Nephron progenitor cell (in vitro differentiated cells): Measurements from ENCODE around the gene ANKDD1A.

Experiments used
- DNase-seq: peaks from one replicate; pipeline ENCODE4 v3.0.0; 2021
- H3K27ac Mint-ChIP-seq: 2 replicates; pipeline ENCODE4 v1.8.0; 2021; ENCODE audit warnings: mild to moderate bottlenecking, moderate library complexity, mixed read lengths
- H3K27me3 Mint-ChIP-seq: 2 replicates; pipeline ENCODE4 v1.8.0; 2021; ENCODE audit warnings: mild to moderate bottlenecking, low read depth, mixed read lengths; ENCODE audit not compliant: poor library complexity
- H3K36me3 Mint-ChIP-seq: 2 replicates; pipeline ENCODE4 v1.8.0; 2021; ENCODE audit warnings: low read depth, mixed read lengths
- H3K4me1 Mint-ChIP-seq: 2 replicates; pipeline ENCODE4 v1.8.0; 2021; ENCODE audit warnings: mixed read lengths
- H3K4me3 Mint-ChIP-seq: 2 replicates; pipeline ENCODE4 v1.8.0; 2021; ENCODE audit warnings: mild to moderate bottlenecking, moderate library complexity, mixed read lengths
- H3K9me3 Mint-ChIP-seq: 2 replicates; pipeline ENCODE4 v1.8.0; 2021; ENCODE audit warnings: mild to moderate bottlenecking, moderate library complexity, mixed read lengths
- TF ChIP-seq, protein P1 (sequence below): fragments of 200-600 bp; sonication (generic); IDR thresholded peaks from 2 replicates; pipeline ENCODE4 v1.5.0; 2021; ENCODE audit warnings: antibody characterized with exemption

Gene ANKDD1A

DNA sequence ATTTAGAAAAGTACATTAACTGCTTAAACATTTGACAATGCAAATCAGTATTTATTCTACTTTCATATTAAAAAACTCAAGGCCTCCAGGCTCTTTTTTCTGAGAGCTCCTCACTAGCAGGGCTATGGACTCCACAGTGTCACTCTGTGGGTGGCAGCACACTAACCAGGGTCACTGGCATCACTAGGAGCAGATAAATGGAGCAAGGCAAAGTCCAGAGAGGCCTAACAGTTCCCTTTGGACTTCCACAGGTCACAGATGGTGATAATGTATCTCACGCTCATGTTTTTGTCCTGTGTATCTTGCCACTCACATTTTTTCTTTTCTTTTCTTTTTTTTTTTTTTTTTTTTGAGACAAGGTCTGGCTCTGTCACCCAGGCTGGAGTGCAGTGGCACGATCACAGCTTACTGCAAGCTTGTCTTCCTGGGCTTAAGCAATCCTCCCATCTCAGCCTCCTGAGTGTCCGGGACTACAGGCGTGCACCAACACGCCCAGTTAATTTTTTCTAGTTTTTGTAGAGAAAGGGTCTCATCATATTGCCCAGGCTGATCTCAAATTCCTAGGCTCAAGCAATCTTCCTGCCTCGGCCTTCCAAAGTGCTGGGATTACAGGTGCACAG lies 70.2 kb downstream of the ANKDD1A start:
- Mint-ChIP-seq H3K27ac (peak overlapping the region; percentile 64), H3K36me3 (peaks cover 51% of the 10 kb centered on the region), H3K4me1 (peaks cover 38% of the 10 kb centered on the region), H3K27me3 (no peaks in the 10 kb centered on the region), H3K9me3 (no peaks in the 10 kb centered on the region), H3K4me3 (no peak overlapping the region)
- TF ChIP-seq, protein P1, sequence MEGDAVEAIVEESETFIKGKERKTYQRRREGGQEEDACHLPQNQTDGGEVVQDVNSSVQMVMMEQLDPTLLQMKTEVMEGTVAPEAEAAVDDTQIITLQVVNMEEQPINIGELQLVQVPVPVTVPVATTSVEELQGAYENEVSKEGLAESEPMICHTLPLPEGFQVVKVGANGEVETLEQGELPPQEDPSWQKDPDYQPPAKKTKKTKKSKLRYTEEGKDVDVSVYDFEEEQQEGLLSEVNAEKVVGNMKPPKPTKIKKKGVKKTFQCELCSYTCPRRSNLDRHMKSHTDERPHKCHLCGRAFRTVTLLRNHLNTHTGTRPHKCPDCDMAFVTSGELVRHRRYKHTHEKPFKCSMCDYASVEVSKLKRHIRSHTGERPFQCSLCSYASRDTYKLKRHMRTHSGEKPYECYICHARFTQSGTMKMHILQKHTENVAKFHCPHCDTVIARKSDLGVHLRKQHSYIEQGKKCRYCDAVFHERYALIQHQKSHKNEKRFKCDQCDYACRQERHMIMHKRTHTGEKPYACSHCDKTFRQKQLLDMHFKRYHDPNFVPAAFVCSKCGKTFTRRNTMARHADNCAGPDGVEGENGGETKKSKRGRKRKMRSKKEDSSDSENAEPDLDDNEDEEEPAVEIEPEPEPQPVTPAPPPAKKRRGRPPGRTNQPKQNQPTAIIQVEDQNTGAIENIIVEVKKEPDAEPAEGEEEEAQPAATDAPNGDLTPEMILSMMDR: no peak
- no peak for DNase-seq

DNA sequence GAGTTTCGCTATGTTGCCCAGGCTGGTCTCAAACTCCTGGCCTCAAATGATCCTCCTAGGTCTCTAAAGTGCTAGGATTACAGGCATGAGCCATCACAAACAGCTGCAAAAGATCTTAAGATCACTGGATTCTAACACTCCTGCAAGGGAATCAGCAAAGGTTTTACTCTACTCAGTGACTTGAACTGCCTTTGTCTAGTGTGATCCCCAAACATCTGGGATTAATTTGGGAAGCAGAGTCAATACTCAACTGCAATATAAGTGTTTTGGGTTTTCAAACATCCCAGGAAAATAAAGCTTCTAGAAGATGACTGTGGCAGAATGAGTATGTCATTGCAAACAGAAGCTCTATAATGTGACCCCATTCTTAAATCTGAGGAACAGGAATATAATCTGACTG lies 70.8 kb downstream of the ANKDD1A start:
- H3K4me3 Mint-ChIP-seq: no peak overlapping the region
- no peak for DNase-seq
- peaks cover 51% of the 10 kb centered on the region for H3K36me3 Mint-ChIP-seq
- H3K27me3 Mint-ChIP-seq: no peaks in the 10 kb centered on the region
- TF ChIP-seq, protein P1: no peak
- H3K9me3 Mint-ChIP-seq: no peaks in the 10 kb centered on the region
- peak overlapping the region; percentile 57 for H3K27ac Mint-ChIP-seq
- peaks cover 43% of the 10 kb centered on the region for H3K4me1 Mint-ChIP-seq

DNA sequence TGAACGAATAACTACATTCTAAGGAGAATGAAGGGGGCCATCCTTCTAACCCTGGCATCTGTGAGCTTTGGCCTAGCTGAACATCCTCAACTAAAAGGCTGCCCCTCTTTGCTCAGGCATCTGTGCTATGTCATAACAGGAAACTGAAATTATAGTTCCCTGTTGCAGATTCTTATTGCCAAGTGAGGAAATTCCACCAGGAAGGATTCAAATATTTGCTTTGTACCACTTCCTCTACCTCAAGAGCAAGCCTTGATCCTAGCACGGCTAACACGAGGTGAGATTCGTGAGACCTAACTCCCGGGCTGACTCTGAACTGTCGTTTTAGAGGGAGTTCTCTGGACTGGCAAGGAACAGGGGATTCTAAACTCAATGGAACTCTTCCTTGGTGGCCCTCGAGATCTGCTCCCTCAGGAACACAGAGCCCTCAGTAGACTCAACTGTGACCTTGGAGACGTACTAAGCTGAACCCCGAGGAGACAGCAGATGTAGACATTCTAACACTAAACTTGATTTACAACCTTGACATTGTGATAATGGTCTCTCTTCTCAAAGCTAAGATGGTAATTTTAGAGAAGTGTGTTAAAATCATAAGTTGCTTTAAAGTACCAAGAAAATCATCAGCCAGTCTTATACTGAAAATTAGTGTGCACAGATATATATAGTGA lies 73.8 kb downstream of the ANKDD1A start:
- TF ChIP-seq, protein P1: no peak
- Mint-ChIP-seq H3K27ac (peak overlapping the region; percentile 33), H3K4me1 (peaks cover 47% of the 10 kb centered on the region), H3K4me3 (no peak overlapping the region), H3K9me3 (no peaks in the 10 kb centered on the region), H3K36me3 (peaks cover 34% of the 10 kb centered on the region), H3K27me3 (no peaks in the 10 kb centered on the region)
- no peak for DNase-seq

DNA sequence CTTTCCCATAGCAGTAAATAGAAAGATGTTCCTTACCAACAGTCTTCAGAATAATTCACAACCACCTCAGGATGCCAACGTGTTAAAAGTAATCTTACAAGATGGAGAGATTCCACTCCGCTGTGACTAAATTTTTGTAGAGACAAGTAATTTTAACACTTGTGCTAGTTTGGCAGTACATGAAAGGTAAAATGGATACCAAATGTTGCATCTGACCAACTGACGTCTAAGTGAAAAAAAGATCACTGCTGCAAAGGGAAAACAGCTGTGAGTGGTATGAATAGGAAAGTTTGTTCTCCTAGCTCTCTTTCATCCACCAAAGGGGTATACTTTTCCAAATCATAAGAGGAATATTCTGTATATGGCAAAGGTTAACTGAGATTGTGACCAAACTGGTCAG lies 75.4 kb downstream of the ANKDD1A start:
- DNase-seq: no peak
- Mint-ChIP-seq H3K9me3 (no peaks in the 10 kb centered on the region), H3K36me3 (peaks cover 34% of the 10 kb centered on the region), H3K27ac (no peak overlapping the region), H3K4me1 (peaks cover 48% of the 10 kb centered on the region), H3K4me3 (peak overlapping the region; percentile 37), H3K27me3 (no peaks in the 10 kb centered on the region)
- TF ChIP-seq, protein P1: no peak

DNA sequence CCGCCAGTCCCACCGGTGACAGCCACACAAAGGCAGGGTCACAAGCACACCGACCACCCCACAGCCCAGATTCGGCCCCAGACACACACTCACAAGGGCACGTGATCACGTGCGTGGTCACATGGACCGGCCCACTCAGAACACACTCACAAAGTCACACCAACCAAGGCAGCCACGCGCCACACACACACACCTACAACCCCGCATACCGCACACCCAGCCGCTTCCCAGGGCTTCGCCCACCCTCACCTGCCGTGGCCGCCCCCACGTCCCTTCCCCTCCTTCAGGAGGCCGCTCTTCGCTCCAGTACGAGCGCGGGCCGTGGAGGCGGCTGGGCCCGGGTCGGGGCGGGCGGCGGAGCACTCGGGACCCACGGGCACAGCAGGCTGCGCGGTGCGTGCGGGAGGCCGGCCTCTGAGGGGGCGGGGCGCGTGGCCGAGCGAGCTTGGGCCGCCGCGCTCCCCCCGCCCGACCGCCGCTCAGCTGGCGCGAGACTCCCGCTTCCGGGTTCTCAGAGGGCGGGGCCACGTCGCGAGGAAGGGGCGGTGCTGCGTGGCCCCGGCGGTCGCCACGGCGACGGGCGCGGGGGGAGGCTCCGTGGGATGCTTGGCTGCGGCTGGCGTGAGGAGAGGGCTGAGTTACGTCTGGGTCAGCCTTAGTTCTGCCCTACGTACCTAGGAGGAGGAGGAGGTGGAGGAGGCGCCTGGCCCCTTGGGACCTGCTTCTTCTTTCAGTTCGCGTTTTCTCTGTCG lies 77.9 kb downstream of the ANKDD1A start, which contains the start of gene SPG21:
SPG21 (minus strand) TSS at position 499 of the 752 bp plus-strand sequence. CDS start 6,345 bp downstream, outside the sequence.
- H3K36me3 Mint-ChIP-seq: peaks cover 26% of the 10 kb centered on the region
- H3K4me3 Mint-ChIP-seq: peak within 1 kb of the TSS; percentile 99
- H3K27me3 Mint-ChIP-seq: peaks cover 3% of the 10 kb centered on the region
- no peaks in the 10 kb centered on the region for H3K9me3 Mint-ChIP-seq
- peak; percentile 98 for DNase-seq
- peaks cover 48% of the 10 kb centered on the region for H3K4me1 Mint-ChIP-seq
- TF ChIP-seq, protein P1: no peak
- H3K27ac Mint-ChIP-seq: peak within 1 kb of the TSS; percentile 99
